ENCODE measurements around the gene FAM110C. TPM values are rescaled to one million over a fixed set of nuclear protein-coding genes. Genes with fewer than 3 reads are reported as not detected.
"Not testable (repeated sequence)": the region's sequence is repeated elsewhere in the genome, so short reads cannot be mapped to it uniquely, and the experiment has no call there.

The FAM110C gene
- total RNA-seq, 1 donor from 2014 or later, result 9.2 TPM

GRCh38 chr2:19505-19904 lies 26.8 kb downstream of the FAM110C start:
- no peaks in the 10 kb centered on the region for H3K36me3 ChIP-seq (ENCODE audit: control insufficient read depth, insufficient read depth, low read length)
- no peak overlapping the region for H3K4me3 ChIP-seq (ENCODE audit: low read depth, low read length)
- FAIRE-seq (no peak), DNase-seq (ENCODE audit: low read depth) (no peak)
- no peak for TF ChIP-seq CTCF (IDR thresholded peaks at IDR 0.05; ENCODE audit: insufficient read depth, low read length, severe bottlenecking)
- H3K27me3 ChIP-seq (ENCODE audit: control insufficient read depth, insufficient read depth, low read length), result no peaks in the 10 kb centered on the region

GRCh38 chr2:18402-19271 lies 27.7 kb downstream of the FAM110C start:
- no peak overlapping the region for H3K4me3 ChIP-seq (ENCODE audit: low read depth, low read length)
- H3K36me3 ChIP-seq (ENCODE audit: control insufficient read depth, insufficient read depth, low read length), result no peaks in the 10 kb centered on the region
- no peaks in the 10 kb centered on the region for H3K27me3 ChIP-seq (ENCODE audit: control insufficient read depth, insufficient read depth, low read length)
- peak; percentile 67 for TF ChIP-seq CTCF (IDR thresholded peaks at IDR 0.05; ENCODE audit: insufficient read depth, low read length, severe bottlenecking)
- FAIRE-seq (no peak), DNase-seq (ENCODE audit: low read depth) (no peak)

- not testable (repeated sequence) for FAIRE-seq; H3K4me3 ChIP-seq (ENCODE audit: low read depth, low read length); H3K27me3 ChIP-seq (ENCODE audit: control insufficient read depth, insufficient read depth, low read length); H3K36me3 ChIP-seq (ENCODE audit: control insufficient read depth, insufficient read depth, low read length)
- peak; percentile 45 for DNase-seq (ENCODE audit: low read depth)
Observed at GRCh38 chr2:15916-16315, 30.4 kb downstream of the FAM110C start.

- Histone ChIP-seq H3K36me3 (ENCODE audit: control insufficient read depth, insufficient read depth, low read length) (no peaks in the 10 kb centered on the region), H3K4me3 (ENCODE audit: low read depth, low read length) (no peak overlapping the region), H3K27me3 (ENCODE audit: control insufficient read depth, insufficient read depth, low read length) (no peaks in the 10 kb centered on the region)
- TF ChIP-seq CTCF (IDR thresholded peaks at IDR 0.05; ENCODE audit: insufficient read depth, low read length, severe bottlenecking), result peak; percentile 91
- DNase-seq (ENCODE audit: low read depth), result peak; percentile 44
- FAIRE-seq, result no peak
Observed at GRCh38 chr2:11248-11941, 34.9 kb downstream of the FAM110C start.

- Histone ChIP-seq H3K36me3 (ENCODE audit: control insufficient read depth, insufficient read depth, low read length) (no peaks in the 10 kb centered on the region), H3K4me3 (ENCODE audit: low read depth, low read length) (peak overlapping the region; percentile 5), H3K27me3 (ENCODE audit: control insufficient read depth, insufficient read depth, low read length) (no peaks in the 10 kb centered on the region)
- FAIRE-seq (no peak), DNase-seq (ENCODE audit: low read depth) (no peak)
- no peak for TF ChIP-seq CTCF (IDR thresholded peaks at IDR 0.05; ENCODE audit: insufficient read depth, low read length, severe bottlenecking)
Observed at GRCh38 chr2:10222-10875, 36.0 kb downstream of the FAM110C start.

Other genes starting within 250 kb of the FAM110C start
- gene SH3YL1, start 217.5 kb upstream of the FAM110C start, total RNA-seq, result 88.8 and 104 TPM in 2 replicates
- gene ACP1, start 218.4 kb upstream of the FAM110C start, total RNA-seq, result 106 and 111 TPM in 2 replicates
- not detected in 2 replicates for gene ALKAL2, start 241.6 kb upstream of the FAM110C start, total RNA-seq

All from bronchial epithelial cell (primary cell).